CD4-positive, CD25-positive, alpha-beta regulatory T cell (primary cell): Measurements from ENCODE around the gene ARIH2. TPM values are rescaled to one million over a fixed set of nuclear protein-coding genes. Genes with fewer than 3 reads are reported as not detected.
A peak's percentile ranks its signal among the peaks of the same experiment; 100 is the strongest.

Source experiments
- ATAC-seq, 2 donors: fragments of 150-1000 bp; cut with Tn5 transposase; one replicate each; pipeline ENCODE4 v1.10.0; 2021; ENCODE audit warnings: low read depth in 2 of 2, moderate number of reproducible peaks in 2 of 2, moderate library complexity in 1 of 2
- DNase-seq, 3 donors: peaks; one replicate each; pipeline versions ENCODE4 v3.0.0 to v3.0.0-alpha.2; 2012 to 2022; ENCODE audit warnings: mixed read lengths in 1 of 3
- H3K27ac ChIP-seq: one replicate; pipeline ENCODE4 v1.7.0; 2013; ENCODE audit warnings: mild to moderate bottlenecking, low read length; ENCODE audit not compliant: insufficient read depth, poor library complexity, severe bottlenecking
- H3K27me3 ChIP-seq: one replicate; pipeline ENCODE4 v1.7.0; 2013; ENCODE audit warnings: low read length; ENCODE audit not compliant: control insufficient read depth, insufficient read depth
- H3K36me3 ChIP-seq: one replicate; pipeline ENCODE4 v1.7.0; 2013; ENCODE audit warnings: mild to moderate bottlenecking, low read length, moderate library complexity; ENCODE audit not compliant: control insufficient read depth, insufficient read depth
- H3K4me1 ChIP-seq: 2 replicates; pipeline ENCODE4 v1.7.0; 2013; ENCODE audit warnings: mild to moderate bottlenecking, low read length; ENCODE audit not compliant: insufficient read depth, control insufficient read depth, poor library complexity, severe bottlenecking
- H3K4me3 ChIP-seq: one replicate; pipeline ENCODE4 v1.7.0; 2013; ENCODE audit warnings: low read depth, mild to moderate bottlenecking, low read length, moderate library complexity
- H3K9me3 ChIP-seq, 2 experiments: 1 replicate in 1 of 2; 2 replicates in 1 of 2; pipeline ENCODE4 v1.7.0; 2013; ENCODE audit warnings: low read length in 2 of 2, mild to moderate bottlenecking in 1 of 2, moderate library complexity in 1 of 2; ENCODE audit not compliant: control insufficient read depth in 2 of 2
- H3K27ac Mint-ChIP-seq, 3 donors: one replicate each; pipeline ENCODE4 v1.8.0; 2020 to 2022; ENCODE audit warnings: mild to moderate bottlenecking in 3 of 3, mixed read lengths in 3 of 3, moderate library complexity in 2 of 3
- H3K27me3 Mint-ChIP-seq: one replicate; pipeline ENCODE4 v1.8.0; 2022; ENCODE audit warnings: mild to moderate bottlenecking, mixed read lengths
- H3K36me3 Mint-ChIP-seq: one replicate; pipeline ENCODE4 v1.8.0; 2020; ENCODE audit warnings: mixed read lengths
- H3K4me1 Mint-ChIP-seq, 4 donors: one replicate each; pipeline ENCODE4 v1.8.0; 2020 to 2022; ENCODE audit warnings: mixed read lengths in 4 of 4, mild to moderate bottlenecking in 1 of 4
- H3K4me3 Mint-ChIP-seq, 4 donors: one replicate each; pipeline ENCODE4 v1.8.0; 2020 to 2022; ENCODE audit warnings: mild to moderate bottlenecking in 4 of 4, mixed read lengths in 4 of 4, moderate library complexity in 3 of 4
- H3K9me3 Mint-ChIP-seq, 7 donors: one replicate each; pipeline ENCODE4 v1.8.0; 2020 to 2022; ENCODE audit warnings: mixed read lengths in 7 of 7, mild to moderate bottlenecking in 3 of 7, moderate library complexity in 2 of 7
- polyA plus RNA-seq, 4 donors: library from polyadenylated mRNA; unstranded; fragments of 300-500 nt; fragmentation: Illumina TruSeq; gene quantifications; one replicate each; pipeline ENCODE4 v1.2.3, GENCODE V29; 2021
- total RNA-seq: library from RNA; stranded (reverse); gene quantifications from one replicate; pipeline ENCODE4 v1.2.3, GENCODE V29; 2022

ARIH2 gene
- total and polyA plus RNA-seq, 5 donors from 2014 or later = 110 to 171 (median 113) TPM

GRCh38 chr3:48949376-48949717 lies 30.7 kb downstream of the ARIH2 start:
- no peaks in the 10 kb centered on the region for H3K27me3 ChIP-seq
- Mint-ChIP-seq H3K9me3 (no peaks in the 10 kb centered on the region), H3K36me3 (peaks cover 11% of the 10 kb centered on the region), H3K27me3 (no peaks in the 10 kb centered on the region), H3K27ac (no peak overlapping the region), H3K4me1 (peaks cover 14 to 33% (median 29%) of the 10 kb centered on the region in 4 donors), H3K4me3 (no peak overlapping the region)
- H3K9me3 ChIP-seq = no peaks in the 10 kb centered on the region
- no peak overlapping the region for H3K27ac ChIP-seq
- H3K36me3 ChIP-seq = peaks cover 7% of the 10 kb centered on the region
- ATAC-seq = no peak
- no peak for DNase-seq
- H3K4me3 ChIP-seq = no peak overlapping the region
- no peaks in the 10 kb centered on the region for H3K4me1 ChIP-seq

- no peak overlapping the region for H3K4me3 Mint-ChIP-seq
- Histone ChIP-seq H3K27me3 (no peaks in the 10 kb centered on the region), H3K36me3 (peaks cover 13% of the 10 kb centered on the region), H3K4me3 (no peak overlapping the region), H3K4me1 (no peaks in the 10 kb centered on the region), H3K9me3 (no peaks in the 10 kb centered on the region), H3K27ac (no peak overlapping the region)
- no peak overlapping the region for H3K27ac Mint-ChIP-seq
- peaks cover 8% of the 10 kb centered on the region for H3K36me3 Mint-ChIP-seq
- DNase-seq (no peak), ATAC-seq (no peak)
- H3K27me3 Mint-ChIP-seq = no peaks in the 10 kb centered on the region
- peaks cover 15 to 26% (median 22%) of the 10 kb centered on the region in 4 donors for H3K4me1 Mint-ChIP-seq
- H3K9me3 Mint-ChIP-seq = no peaks in the 10 kb centered on the region
These were observed 31.4 kb downstream of the ARIH2 start for GRCh38 chr3:48950051-48950450.

DNA sequence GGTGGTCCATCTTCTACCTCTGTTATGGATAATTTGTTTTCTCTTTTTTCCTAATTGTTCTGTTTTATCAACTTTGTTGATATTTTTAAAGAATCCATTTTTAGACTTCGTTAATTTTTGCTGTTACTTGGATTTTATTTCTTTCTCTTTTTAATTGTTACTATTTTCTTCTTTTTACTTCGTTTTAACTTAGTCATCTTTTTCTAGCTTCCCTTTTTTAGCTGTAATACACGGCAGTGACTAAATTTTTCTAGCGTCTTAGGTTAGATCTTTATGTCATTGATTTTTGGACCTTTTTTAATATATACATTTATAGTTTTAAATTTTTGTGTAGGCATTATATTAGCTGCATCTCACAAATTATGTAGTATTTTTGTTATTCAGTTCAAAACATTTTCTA lies 33.1 kb downstream of the ARIH2 start:
- Mint-ChIP-seq H3K27me3 (no peaks in the 10 kb centered on the region), H3K36me3 (peaks cover 14% of the 10 kb centered on the region), H3K27ac (no peak overlapping the region), H3K4me1 (peaks cover 14 to 18% (median 16%) of the 10 kb centered on the region in 4 donors), H3K9me3 (no peaks in the 10 kb centered on the region), H3K4me3 (no peak overlapping the region)
- Histone ChIP-seq H3K9me3 (no peaks in the 10 kb centered on the region), H3K27ac (no peak overlapping the region), H3K27me3 (no peaks in the 10 kb centered on the region), H3K36me3 (peaks cover 11% of the 10 kb centered on the region), H3K4me1 (no peaks in the 10 kb centered on the region), H3K4me3 (no peak overlapping the region)
- ATAC-seq (no peak), DNase-seq (no peak)

DNA sequence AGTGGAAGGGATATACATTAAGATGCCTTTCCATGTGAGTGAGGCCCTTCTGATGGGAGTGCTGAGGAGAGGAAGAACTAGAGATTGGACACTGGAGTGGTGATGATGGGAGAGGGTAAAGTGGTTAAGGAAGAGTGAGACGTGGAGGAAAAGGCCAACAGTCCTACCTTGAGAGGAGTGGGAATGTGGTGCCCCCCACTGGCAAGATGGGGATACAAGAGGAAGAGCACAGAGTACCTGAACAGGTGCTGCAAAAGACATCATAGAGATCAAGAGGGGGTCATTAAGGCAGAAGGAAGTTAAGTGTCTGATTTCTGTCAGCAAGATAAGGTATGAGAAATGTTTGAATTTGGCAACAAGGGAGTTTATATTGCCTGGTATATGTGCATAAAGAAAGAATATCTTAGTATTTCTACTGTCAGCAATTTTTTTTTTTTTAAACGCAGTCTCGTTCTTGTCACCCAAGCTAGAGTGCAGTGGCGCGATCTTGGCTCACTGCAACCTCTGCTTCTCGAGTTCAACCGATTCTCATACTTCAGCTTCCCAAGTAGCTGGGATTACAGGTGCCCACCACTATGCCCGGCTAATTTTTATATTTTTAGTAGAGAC lies 34.0 kb downstream of the ARIH2 start:
- no peaks in the 10 kb centered on the region for H3K27me3 Mint-ChIP-seq
- peaks cover 14% of the 10 kb centered on the region for H3K36me3 Mint-ChIP-seq
- peak overlapping the region in 1 of 3 donors; percentile 3 for H3K27ac Mint-ChIP-seq
- H3K4me3 Mint-ChIP-seq = no peak overlapping the region
- Histone ChIP-seq H3K27me3 (no peaks in the 10 kb centered on the region), H3K9me3 (no peaks in the 10 kb centered on the region), H3K4me3 (no peak overlapping the region), H3K36me3 (peaks cover 13% of the 10 kb centered on the region), H3K27ac (no peak overlapping the region), H3K4me1 (no peaks in the 10 kb centered on the region)
- no peaks in the 10 kb centered on the region for H3K9me3 Mint-ChIP-seq
- peaks cover 15 to 21% (median 17%) of the 10 kb centered on the region in 4 donors for H3K4me1 Mint-ChIP-seq
- DNase-seq (peak; percentile 35 to 52 (median 45)), ATAC-seq (peak; percentile 40 to 69)

GRCh38 chr3:48957006-48957705 lies 38.5 kb downstream of the ARIH2 start:
- Mint-ChIP-seq H3K27ac (no peak overlapping the region), H3K4me3 (no peak overlapping the region), H3K27me3 (no peaks in the 10 kb centered on the region), H3K4me1 (peaks cover 6 to 16% (median 11%) of the 10 kb centered on the region in 4 donors), H3K9me3 (no peaks in the 10 kb centered on the region), H3K36me3 (peaks cover 10% of the 10 kb centered on the region)
- ATAC-seq (no peak), DNase-seq (no peak)
- H3K4me3 ChIP-seq = no peak overlapping the region
- no peaks in the 10 kb centered on the region for H3K27me3 ChIP-seq
- no peaks in the 10 kb centered on the region for H3K9me3 ChIP-seq
- no peaks in the 10 kb centered on the region for H3K4me1 ChIP-seq
- no peak overlapping the region for H3K27ac ChIP-seq
- H3K36me3 ChIP-seq = peaks cover 27% of the 10 kb centered on the region

GRCh38 chr3:48960841-48961413 lies 42.3 kb downstream of the ARIH2 start:
- Histone ChIP-seq H3K27me3 (no peaks in the 10 kb centered on the region), H3K4me1 (no peaks in the 10 kb centered on the region), H3K27ac (no peak overlapping the region), H3K4me3 (no peak overlapping the region), H3K36me3 (peaks cover 27% of the 10 kb centered on the region), H3K9me3 (no peaks in the 10 kb centered on the region)
- Mint-ChIP-seq H3K4me3 (no peak overlapping the region), H3K4me1 (peaks cover 1 to 17% (median 7%) of the 10 kb centered on the region in 4 donors), H3K27ac (peak overlapping the region in 1 of 3 donors; percentile 65), H3K9me3 (no peaks in the 10 kb centered on the region), H3K27me3 (no peaks in the 10 kb centered on the region), H3K36me3 (peaks cover 13% of the 10 kb centered on the region)
- no peak for ATAC-seq
- DNase-seq = no peak

DNA sequence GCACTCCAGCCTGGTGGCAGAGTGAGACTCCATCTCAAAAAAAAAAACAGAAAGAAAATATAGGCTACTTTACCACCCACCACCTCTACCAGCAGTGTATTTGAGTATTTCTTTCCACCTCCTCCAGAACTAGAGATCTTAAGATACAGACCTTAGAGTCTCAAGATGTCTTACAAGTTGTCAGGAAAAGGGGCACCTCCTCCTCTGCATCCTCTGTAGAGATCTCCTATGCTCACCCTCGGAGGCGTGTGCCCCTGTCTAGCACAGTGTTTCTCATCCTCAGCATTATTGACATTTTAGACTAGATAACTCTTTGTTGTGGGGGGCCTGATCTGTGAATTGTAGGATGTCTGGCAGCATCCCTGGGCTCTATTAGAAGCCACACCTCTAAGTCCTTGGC lies 43.7 kb downstream of the ARIH2 start:
- peaks cover 39% of the 10 kb centered on the region for H3K36me3 ChIP-seq

More for the DNA sequence above, 43.7 kb downstream of the ARIH2 start:
- H3K27me3 Mint-ChIP-seq = no peaks in the 10 kb centered on the region
- Histone ChIP-seq H3K4me1 (no peaks in the 10 kb centered on the region), H3K27ac (no peak overlapping the region), H3K9me3 (no peaks in the 10 kb centered on the region), H3K27me3 (no peaks in the 10 kb centered on the region), H3K4me3 (no peak overlapping the region)
- no peak overlapping the region for H3K4me3 Mint-ChIP-seq
- ATAC-seq (no peak), DNase-seq (no peak)
- H3K27ac Mint-ChIP-seq = peak overlapping the region in 2 of 3 donors; percentile 65 to 91
- H3K4me1 Mint-ChIP-seq = peaks cover 8 to 17% (median 12%) of the 10 kb centered on the region in 4 donors
- H3K36me3 Mint-ChIP-seq = peaks cover 24% of the 10 kb centered on the region
- H3K9me3 Mint-ChIP-seq = no peaks in the 10 kb centered on the region
